HG02884 (cell line): ENCODE results near the gene ATP2B2.

Experiments used
- ATAC-seq: cut with Tn5 transposase; IDR thresholded peaks from one replicate; pipeline ENCODE4 v1.9.1; 2021; ENCODE audit warnings: mild to moderate bottlenecking, moderate library complexity; ENCODE audit not compliant: unreplicated experiment

Gene ATP2B2

GRCh38 chr3:10435850-10436249, 69.5 kb downstream of the ATP2B2 start:
- no peak for ATAC-seq

- ATAC-seq, result no peak
Measured at GRCh38 chr3:10434938-10435336, 70.4 kb downstream of the ATP2B2 start.

DNA sequence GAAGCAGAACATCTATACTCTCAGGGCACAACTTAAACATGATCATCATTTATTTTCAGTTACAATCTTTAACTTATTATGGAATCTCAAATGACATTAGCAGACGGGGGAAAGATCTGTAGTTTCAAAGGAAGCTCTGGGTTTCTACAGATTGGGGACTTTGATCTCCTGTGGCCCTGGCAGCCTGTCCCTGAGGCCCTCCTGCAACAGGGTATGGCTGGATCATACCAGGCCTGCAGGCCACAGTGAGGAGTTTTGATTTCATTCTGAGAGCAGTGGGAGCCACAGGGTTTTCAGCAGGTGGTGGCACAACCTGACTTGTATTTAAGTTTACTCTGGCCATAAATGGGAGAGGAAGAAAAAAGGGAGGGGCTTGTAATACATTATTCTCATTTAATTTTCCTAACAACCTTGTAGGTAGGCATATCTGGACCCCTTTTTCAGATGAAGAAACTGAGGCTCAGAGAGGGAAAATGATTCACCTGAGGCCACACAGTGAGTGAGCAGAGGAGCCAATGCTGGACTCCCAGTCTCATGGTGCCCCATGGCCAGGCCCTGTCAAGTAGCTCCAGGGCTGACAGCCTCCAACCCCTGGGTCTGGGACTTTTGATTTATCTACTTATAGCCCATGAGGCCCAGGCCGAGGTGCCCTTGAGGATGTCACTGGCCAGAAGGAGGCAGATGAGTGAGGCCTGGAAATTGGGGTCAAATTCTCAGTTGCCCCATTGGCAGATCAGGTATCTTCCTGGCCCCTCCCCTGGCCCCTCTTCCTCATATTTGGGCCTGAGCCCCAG, 71.0 kb downstream of the ATP2B2 start:
- no peak for ATAC-seq

DNA sequence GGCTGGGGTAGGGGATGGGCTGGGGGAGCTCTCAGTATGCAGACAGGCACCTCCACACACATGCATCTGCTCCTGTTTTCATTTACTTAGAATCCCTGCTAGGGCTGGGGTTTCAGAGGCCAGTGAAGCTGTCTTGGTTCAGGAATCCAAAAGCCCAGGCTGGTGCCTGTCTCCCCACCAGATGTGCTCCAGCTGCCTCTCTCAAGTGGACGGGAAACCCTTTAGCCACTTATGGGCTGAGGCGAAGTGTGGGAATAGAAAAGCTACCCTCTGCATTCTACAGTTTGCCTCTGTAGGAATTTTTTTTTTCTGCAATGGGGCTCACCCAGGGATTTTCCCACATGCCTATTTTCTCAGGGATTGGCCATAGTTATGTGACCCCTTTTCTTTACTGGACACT, 72.5 kb downstream of the ATP2B2 start:
- ATAC-seq, result no peak

DNA sequence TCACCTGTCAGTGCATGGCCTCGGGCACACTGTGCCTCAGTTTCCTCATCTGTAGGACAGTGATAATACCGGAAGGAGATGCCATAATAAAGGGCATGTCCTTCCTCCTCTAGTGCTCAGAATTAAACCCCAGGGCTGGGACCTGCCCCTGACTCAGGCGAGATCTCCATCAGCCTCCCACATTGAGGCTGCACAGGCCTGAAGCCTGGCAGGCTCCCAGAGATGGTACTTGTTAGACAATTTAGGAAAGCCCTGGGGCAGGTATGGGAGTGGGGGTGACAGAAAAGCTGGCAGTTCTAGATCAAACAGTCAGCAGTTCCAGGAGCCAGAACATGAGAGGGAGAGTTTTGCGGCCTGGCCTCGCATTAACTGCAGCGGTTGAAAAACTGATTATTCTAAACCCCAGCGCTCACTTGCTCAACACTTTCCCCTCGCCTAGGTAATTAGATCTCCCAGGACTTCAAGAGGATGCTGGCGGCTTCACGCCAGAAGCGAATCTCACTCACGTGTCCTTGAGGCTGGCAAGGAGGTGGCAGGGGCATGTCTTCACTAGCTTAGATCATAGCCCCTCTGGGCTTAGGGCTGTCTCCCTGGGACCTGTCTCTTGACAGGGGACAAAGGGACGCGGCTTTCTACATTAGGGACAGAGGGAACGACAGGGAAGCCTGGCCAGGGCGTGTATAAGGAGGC, 73.1 kb downstream of the ATP2B2 start:
- no peak for ATAC-seq

DNA sequence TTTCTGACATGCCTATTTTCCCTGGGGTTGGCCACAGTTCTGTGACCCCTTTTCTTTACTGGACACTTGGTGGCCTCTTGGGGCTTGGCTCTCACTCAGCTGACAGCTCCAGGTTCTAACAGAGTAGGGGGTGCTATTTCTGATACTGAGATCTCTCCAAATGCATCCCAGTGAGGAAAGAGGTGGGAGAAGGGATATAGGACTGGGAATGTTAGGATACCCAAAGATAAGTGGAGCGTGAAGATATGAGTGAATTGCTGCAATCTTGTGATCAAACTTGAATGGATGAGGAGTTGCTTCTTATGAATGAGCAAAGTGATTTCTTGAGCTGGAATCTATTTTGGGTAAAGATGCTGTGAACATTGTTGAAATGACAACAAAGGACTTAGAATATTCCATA, 74.6 kb downstream of the ATP2B2 start:
- ATAC-seq, result no peak

- ATAC-seq, result no peak
Measured at GRCh38 chr3:10428406-10429091, 76.8 kb downstream of the ATP2B2 start.

GRCh38 chr3:10426346-10427220, 78.8 kb downstream of the ATP2B2 start:
- ATAC-seq, result no peak

DNA sequence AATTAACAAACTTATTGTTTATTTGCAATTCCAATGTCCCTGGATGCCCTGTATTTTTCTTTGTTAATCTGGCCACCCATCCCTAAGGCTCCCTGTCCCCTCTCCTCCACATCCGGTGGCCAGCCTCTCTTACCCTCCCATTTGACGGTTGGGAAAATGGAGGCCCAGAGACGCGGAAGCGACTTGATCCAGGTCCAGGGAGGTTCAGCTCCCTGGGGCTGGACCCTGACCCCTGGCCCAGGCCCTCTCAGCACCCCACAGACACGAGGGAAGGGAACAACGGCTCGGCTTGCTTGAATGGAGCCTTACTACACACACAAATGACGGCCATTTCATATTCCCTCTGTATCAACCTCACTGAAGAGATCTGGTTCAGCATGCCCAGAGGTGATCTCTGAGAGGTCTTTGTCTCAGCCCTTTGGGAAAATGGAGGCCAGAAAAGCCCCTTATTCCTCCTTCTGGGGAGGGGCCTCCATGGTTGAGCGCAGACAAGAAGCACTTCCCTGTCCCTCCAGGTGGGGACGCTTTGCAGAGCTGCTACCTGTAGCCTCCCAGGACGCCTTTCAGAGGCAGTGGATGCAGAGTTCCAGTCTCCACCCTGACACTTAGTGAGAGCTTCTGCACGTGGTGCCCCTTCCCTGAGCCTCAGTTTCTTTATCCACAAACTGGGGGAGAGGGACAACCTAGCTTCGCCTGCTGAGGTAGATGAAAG, 82.1 kb downstream of the ATP2B2 start:
- no peak for ATAC-seq

- ATAC-seq, result no peak
Measured at GRCh38 chr3:10421996-10422395, 83.4 kb downstream of the ATP2B2 start.

DNA sequence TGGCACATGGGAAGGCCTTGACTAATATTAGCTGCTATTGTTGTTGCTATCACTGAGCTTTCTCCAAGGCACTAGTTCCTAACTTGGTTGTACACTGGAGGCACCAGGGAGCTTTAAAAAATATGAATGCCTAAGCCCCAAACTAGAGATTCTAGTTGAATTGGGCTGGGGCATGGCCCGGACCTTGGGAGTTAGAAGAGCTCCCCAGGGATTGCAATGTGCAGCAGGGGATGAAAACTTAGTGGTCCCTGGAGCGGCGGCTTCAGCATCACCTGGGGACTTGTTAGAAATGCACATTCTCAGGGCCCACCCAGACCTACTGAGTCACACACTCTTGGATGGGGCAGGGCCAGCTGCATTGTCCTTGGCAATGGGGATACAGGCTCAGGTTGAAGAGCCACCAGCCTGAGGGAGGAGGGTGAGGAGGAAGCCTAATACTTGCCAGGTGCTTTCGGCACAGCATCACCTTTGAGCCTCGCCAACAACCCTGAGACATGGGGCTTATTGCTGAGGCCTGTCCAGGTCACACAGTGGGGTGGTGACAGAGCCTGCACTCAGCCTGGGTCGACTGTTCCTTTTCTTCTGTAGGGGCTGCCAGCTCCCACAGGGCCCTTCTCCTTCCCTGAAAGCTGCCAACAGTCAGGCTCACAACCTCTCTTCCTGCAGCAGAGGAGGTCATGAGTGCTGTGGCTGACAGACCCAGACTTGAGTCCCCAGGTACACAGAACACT, 84.5 kb downstream of the ATP2B2 start:
- ATAC-seq, result no peak

DNA sequence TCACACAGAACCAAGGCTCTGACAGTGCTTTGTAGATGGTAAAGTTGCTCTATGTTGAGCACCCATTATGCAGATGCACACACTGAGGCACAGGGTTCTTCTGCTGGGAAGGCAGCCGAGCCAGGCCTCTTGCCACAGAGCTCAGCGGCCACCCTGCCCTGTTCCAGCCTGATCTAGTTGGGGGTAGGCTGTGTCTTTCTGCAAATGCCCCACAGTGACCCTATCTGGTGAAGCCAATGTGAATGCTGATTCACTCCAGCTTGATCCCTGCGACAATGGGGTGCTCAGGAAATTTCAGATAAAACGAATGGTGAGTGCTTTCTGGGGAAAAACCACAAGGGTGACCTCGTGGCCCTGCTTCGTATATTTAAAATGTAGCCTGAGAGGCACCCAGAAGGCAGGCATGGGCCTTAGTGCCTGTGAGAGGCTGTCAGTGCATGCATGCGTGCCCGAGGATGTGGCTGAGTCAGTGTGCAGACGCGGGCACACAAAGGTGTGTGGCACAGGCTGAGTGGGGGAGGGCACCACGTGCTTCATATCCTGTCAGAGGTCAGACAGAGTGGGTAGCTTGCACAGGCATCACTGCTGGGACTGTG, 85.7 kb downstream of the ATP2B2 start:
- no peak for ATAC-seq

- ATAC-seq, result no peak
Measured at GRCh38 chr3:10417847-10418246, 87.5 kb downstream of the ATP2B2 start.

- no peak for ATAC-seq
Measured at GRCh38 chr3:10416730-10417300, 88.6 kb downstream of the ATP2B2 start.

DNA sequence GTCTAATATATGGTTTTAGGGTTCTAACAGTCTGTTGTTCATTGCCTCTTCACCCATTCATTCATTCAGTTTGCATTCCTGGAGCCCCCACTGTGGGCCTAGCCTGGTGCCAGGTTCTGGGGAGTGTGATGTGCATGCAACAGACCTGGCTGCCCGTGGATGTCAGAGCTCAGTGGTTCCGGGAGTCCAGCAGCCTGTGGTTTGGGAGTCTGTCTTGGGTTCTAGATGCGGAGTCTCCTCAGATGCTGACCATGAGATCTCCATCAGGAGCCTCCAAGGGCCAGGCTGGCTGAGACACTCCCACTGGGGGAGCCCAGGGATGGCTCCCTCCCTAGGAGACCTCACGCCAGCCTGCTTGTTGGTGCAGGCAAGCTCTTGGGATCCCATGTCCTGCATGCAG, 92.3 kb downstream of the ATP2B2 start:
- ATAC-seq, result no peak

- no peak for ATAC-seq
Measured at GRCh38 chr3:10411598-10412332, 93.6 kb downstream of the ATP2B2 start.

DNA sequence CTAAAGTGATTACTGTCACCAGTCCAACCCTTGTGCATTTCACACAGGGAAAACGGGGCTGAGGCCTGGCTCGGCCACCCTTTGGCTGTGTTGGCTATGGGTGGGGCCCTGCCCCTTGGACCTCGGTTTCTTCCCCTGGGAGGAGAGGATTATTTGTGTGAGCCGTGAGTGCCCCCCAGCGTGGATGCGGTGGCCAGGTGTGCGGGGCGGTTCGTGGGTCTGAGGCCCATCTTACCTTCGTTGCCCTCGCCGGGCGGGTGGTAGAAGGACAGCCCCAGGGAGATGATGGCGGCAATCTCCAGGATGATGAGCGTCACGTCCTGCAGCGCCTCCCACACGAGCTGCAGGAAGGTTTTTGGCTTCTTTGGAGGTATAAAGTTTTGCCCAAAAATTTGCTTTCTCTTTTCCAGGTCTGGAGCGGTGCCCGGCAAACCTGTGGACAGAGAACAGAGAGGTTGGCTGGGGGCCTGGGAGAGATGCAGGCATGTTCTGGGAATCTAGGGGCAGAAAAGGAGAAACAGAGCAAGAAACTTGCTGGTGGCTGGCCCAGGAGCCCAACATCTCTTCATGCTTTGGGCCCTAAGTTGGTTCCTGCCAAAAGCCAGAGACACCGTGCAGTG, 94.9 kb downstream of the ATP2B2 start:
- ATAC-seq, result no peak

GRCh38 chr3:10408680-10409079, 96.7 kb downstream of the ATP2B2 start:
- ATAC-seq, result no peak
